Right atrium auricular region (tissue), 2 donors: ENCODE results near the gene ADSL. TPM values are rescaled to one million over a fixed set of nuclear protein-coding genes. Genes with fewer than 3 reads are reported as not detected.

Experiments used
- DNase-seq: peaks from one replicate; pipeline ENCODE4 v3.0.0-alpha.2; 2019; ENCODE audit warnings: low spot score
- H3K27ac ChIP-seq, 2 donors: fragments of 200-600 bp; sonication (generic); 1 replicate in 1 of 2; 2 replicates in 1 of 2; pipeline ENCODE4 v1.5.1; 2016 to 2019
- H3K27me3 ChIP-seq, 2 donors: fragments of 200-600 bp; sonication (generic); one replicate each; pipeline versions ENCODE4 v1.5.1 to v1.6.0; 2017 to 2019
- H3K36me3 ChIP-seq: fragments of 200-600 bp; sonication (generic); one replicate; pipeline ENCODE4 v1.5.1; 2016
- H3K4me1 ChIP-seq, 2 donors: fragments of 200-600 bp; sonication (generic); one replicate each; pipeline versions ENCODE4 v1.5.1 to v1.6.0; 2017 to 2019
- H3K4me3 ChIP-seq, 2 donors: fragments of 200-600 bp; sonication (generic); 1 replicate in 1 of 2; 2 replicates in 1 of 2; pipeline ENCODE4 v1.5.1; 2017 to 2019; ENCODE audit warnings: mild to moderate bottlenecking in 1 of 2, moderate library complexity in 1 of 2
- H3K9me3 ChIP-seq, 2 donors: fragments of 200-600 bp; sonication (generic); one replicate each; pipeline ENCODE4 v1.5.1; 2019
- total RNA-seq, 2 donors: library from RNA; depleted of rRNA; stranded (reverse); fragments of >200 nt; gene quantifications; one replicate each; pipeline ENCODE4 v1.1.0, GENCODE V29; 2016
- TF ChIP-seq, protein P1 (sequence below), 2 donors: fragments of 200-600 bp; sonication (generic); IDR thresholded peaks; one replicate each; pipeline ENCODE4 v1.5.1; 2019; ENCODE audit warnings: antibody characterized with exemption in 2 of 2

Gene ADSL
- total RNA-seq, 2 donors from 2014 or later, result 41.8 to 69.9 TPM

DNA sequence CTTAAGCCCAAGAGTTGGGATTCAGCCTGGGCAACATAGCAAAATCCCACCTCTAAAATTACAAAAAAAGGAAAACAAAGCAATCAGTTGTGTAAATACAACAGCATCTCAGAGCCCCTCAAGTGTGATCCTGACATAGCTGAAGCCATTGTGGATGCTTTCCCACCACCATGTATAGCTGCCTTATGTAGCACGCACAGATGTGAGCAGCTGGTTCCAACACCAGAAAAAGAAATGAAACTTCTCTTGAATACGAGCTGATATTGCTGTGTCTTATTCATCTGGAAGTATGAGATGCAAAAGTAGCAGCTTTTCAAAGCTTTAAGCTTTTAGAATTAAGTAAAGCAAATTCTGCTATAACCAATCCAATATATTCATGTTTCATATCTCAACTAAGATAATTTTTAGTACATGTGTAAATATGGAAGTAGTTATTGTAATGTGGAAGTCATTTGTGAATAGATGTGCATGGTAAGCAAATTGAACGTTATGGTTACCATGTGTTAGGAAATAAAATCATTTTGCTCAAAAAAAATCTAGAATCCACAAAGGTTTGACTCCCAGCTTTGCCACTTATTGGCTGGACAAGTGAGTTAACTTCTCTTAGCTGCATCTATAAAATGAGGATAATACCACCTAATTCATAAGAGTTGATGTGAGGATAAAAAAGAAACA lies 87.3 kb downstream of the ADSL start:
- H3K27me3 ChIP-seq, result no peaks in the 10 kb centered on the region
- peaks cover 0 to 51% of the 10 kb centered on the region in 2 donors for H3K4me1 ChIP-seq
- H3K4me3 ChIP-seq, result no peak overlapping the region
- TF ChIP-seq, protein P1, sequence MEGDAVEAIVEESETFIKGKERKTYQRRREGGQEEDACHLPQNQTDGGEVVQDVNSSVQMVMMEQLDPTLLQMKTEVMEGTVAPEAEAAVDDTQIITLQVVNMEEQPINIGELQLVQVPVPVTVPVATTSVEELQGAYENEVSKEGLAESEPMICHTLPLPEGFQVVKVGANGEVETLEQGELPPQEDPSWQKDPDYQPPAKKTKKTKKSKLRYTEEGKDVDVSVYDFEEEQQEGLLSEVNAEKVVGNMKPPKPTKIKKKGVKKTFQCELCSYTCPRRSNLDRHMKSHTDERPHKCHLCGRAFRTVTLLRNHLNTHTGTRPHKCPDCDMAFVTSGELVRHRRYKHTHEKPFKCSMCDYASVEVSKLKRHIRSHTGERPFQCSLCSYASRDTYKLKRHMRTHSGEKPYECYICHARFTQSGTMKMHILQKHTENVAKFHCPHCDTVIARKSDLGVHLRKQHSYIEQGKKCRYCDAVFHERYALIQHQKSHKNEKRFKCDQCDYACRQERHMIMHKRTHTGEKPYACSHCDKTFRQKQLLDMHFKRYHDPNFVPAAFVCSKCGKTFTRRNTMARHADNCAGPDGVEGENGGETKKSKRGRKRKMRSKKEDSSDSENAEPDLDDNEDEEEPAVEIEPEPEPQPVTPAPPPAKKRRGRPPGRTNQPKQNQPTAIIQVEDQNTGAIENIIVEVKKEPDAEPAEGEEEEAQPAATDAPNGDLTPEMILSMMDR (IDR thresholded peaks at IDR 0.05), result no peak
- H3K27ac ChIP-seq, result no peak overlapping the region
- H3K9me3 ChIP-seq, result no peaks in the 10 kb centered on the region
- H3K36me3 ChIP-seq, result peaks cover 27% of the 10 kb centered on the region
- no peak for DNase-seq

DNA sequence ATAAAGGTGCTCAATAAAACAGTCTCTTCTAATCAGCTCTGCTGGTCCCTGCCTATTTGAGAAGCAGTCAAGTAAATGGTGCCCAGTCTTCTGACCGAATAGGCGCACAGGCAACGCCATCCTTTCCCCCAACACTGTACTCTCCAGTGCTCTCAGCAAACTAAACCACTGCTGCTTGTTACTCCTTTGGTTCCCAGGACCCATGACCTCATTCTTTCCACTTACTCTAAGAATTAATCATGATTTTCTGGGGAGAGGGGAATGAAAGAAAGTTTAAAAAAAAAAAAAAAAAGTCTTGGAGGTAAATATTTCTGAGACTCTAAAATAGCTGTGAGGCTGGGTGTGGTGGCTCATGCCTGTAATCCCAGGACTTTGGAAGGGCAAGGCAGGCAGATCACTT lies 87.8 kb downstream of the ADSL start:
- Histone ChIP-seq H3K4me1 (peaks cover 0 to 51% of the 10 kb centered on the region in 2 donors), H3K36me3 (peaks cover 22% of the 10 kb centered on the region), H3K4me3 (no peak overlapping the region), H3K9me3 (no peaks in the 10 kb centered on the region), H3K27me3 (no peaks in the 10 kb centered on the region), H3K27ac (no peak overlapping the region)
- TF ChIP-seq, protein P1 (IDR thresholded peaks at IDR 0.05), result no peak
- DNase-seq, result no peak

DNA sequence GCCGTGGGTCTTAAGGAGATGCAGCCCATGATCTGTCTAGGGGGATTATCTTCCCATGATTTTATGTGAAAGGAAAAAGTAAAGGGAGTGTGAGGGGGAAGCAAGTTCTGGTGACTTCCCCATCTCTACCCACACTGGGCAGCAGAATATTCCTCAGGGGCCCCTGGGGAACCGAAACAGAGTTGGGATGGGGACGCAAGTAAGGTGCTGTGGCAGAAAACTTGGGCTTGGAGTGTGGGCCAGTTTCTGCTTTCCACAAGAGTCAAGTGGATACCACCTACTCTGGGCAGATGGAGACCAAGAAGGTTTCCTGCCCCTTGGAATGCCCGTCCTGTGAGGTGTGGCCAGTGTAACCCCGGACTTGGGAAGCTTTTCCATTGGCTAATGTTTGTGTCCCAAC lies 88.4 kb downstream of the ADSL start:
- H3K4me1 ChIP-seq, result peaks cover 0 to 51% of the 10 kb centered on the region in 2 donors
- H3K27me3 ChIP-seq, result no peaks in the 10 kb centered on the region
- no peaks in the 10 kb centered on the region for H3K9me3 ChIP-seq
- TF ChIP-seq, protein P1 (IDR thresholded peaks at IDR 0.05), result no peak
- peaks cover 15% of the 10 kb centered on the region for H3K36me3 ChIP-seq
- H3K27ac ChIP-seq, result no peak overlapping the region
- no peak for DNase-seq
- H3K4me3 ChIP-seq, result no peak overlapping the region

DNA sequence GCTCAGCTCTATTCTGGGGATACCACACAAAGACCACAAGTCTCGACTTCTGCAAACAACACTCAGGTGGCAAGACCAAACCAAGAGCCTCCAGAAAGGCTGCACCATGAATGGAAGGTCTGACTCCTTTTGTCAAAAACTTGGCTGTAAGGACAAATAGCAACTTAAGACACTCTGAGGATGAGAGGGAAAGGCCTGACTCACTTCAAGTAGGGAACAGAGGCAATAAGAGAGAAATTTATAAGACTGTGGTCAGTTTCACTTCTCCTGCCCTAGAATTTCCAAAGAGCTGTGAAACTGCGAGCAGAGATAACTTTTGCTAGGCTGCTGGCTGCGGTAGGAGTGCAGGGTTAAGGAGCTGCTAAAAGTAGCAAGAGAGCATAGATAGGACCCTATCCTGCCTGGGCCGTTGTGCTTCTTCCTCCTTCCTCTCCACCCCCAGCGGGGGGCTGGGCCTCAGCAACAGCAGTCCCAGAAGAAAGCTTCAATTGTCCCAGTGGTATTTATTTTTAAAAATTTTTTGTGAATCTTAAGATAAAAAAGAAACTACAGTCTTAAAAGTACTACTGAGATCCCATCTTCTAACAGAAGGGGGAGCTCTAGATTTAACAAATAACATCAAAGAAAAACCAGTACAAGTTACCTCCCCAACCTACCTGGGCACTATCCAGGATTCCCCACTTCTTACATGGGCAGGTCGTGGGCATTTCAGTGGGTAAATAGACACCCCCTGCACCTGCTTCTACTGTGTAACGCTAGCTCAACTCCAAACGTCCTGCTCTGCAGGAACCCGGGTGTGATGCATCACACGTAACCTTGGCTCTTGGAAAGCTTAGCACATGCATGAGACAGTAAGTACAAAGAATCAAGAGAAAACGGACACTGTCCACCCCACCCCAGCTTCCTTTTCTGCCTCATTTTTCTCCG lies 90.5 kb downstream of the ADSL start:
- Histone ChIP-seq H3K36me3 (peaks cover 7% of the 10 kb centered on the region), H3K27me3 (no peaks in the 10 kb centered on the region), H3K27ac (peak overlapping the region; percentile 67 to 71), H3K4me3 (peak overlapping the region in 1 of 2 donors; percentile 18), H3K4me1 (peaks cover 0 to 50% of the 10 kb centered on the region in 2 donors), H3K9me3 (no peaks in the 10 kb centered on the region)
- DNase-seq, result no peak
- TF ChIP-seq, protein P1 (IDR thresholded peaks at IDR 0.05), result peak; percentile 66 to 80

Other genes starting within 250 kb of the ADSL start
- 10 to 100 TPM; 25.0 to 27.1 TPM for gene TNRC6B, start 168.6 kb upstream of the ADSL start, total RNA-seq
- gene SGSM3, start 24.1 kb downstream of the ADSL start, total RNA-seq, result 10 to 100 TPM; 29.0 to 36.3 TPM